ENCODE data around the gene ANKRD22.

The ANKRD22 gene

GRCh38 chr10:88793712-88794299, 57.8 kb downstream of the ANKRD22 start:
- H3K4me3 ChIP-seq (ENCODE audit: low read length, poor library complexity, severe bottlenecking), result peak overlapping the region; percentile 36
- H3K4me1 ChIP-seq (ENCODE audit: insufficient read depth, low read length, poor library complexity, severe bottlenecking), result peaks cover 21% of the 10 kb centered on the region
- no peaks in the 10 kb centered on the region for H3K9me2 ChIP-seq (replicated peaks; ENCODE audit: low read depth, low read length)
- no peak overlapping the region for H3K9ac ChIP-seq (ENCODE audit: low read depth, low read length, poor library complexity, severe bottlenecking)
- no peak overlapping the region for H2AFZ ChIP-seq (ENCODE audit: low read length)
- no peaks in the 10 kb centered on the region for H3K36me3 ChIP-seq (ENCODE audit: insufficient read depth, low read length)
- H3K27me3 ChIP-seq (ENCODE audit: insufficient read depth, low read length, poor library complexity, severe bottlenecking), result no peaks in the 10 kb centered on the region
- peak overlapping the region; percentile 49 for H3K4me2 ChIP-seq (ENCODE audit: low read depth, low read length, poor library complexity, severe bottlenecking)
- no peaks in the 10 kb centered on the region for H4K20me1 ChIP-seq (ENCODE audit: insufficient read depth, low read length, poor library complexity, severe bottlenecking)
- no peak for TF ChIP-seq CTCF (conservative IDR thresholded peaks at IDR 0.05; ENCODE audit: low read length)
- no peak for TF ChIP-seq EZH2phosphoT487 (IDR thresholded peaks at IDR 0.05; ENCODE audit: borderline replicate concordance)
- no peaks in the 10 kb centered on the region for H3K9me3 ChIP-seq (ENCODE audit: insufficient read depth, low read depth, low read length)
- no peaks in the 10 kb centered on the region for H3F3A ChIP-seq (ENCODE audit: low read depth)
- H3K79me2 ChIP-seq (ENCODE audit: insufficient read depth, low read length), result no peaks in the 10 kb centered on the region

- Histone ChIP-seq H3K9me3 (ENCODE audit: insufficient read depth, low read depth, low read length) (no peaks in the 10 kb centered on the region), H2AFZ (ENCODE audit: low read length) (0 out of 2 replicates have a peak overlapping the region, but pooled peaks have one; percentile 13), H3K4me3 (ENCODE audit: low read length, poor library complexity, severe bottlenecking) (no peak overlapping the region), H3F3A (ENCODE audit: low read depth) (no peaks in the 10 kb centered on the region), H3K4me2 (ENCODE audit: low read depth, low read length, poor library complexity, severe bottlenecking) (no peak overlapping the region), H3K79me2 (ENCODE audit: insufficient read depth, low read length) (no peaks in the 10 kb centered on the region), H3K4me1 (ENCODE audit: insufficient read depth, low read length, poor library complexity, severe bottlenecking) (peaks cover 21% of the 10 kb centered on the region), H3K9ac (ENCODE audit: low read depth, low read length, poor library complexity, severe bottlenecking) (no peak overlapping the region), H4K20me1 (ENCODE audit: insufficient read depth, low read length, poor library complexity, severe bottlenecking) (no peaks in the 10 kb centered on the region), H3K9me2 (replicated peaks; ENCODE audit: low read depth, low read length) (no peaks in the 10 kb centered on the region), H3K36me3 (ENCODE audit: insufficient read depth, low read length) (no peaks in the 10 kb centered on the region), H3K27me3 (ENCODE audit: insufficient read depth, low read length, poor library complexity, severe bottlenecking) (no peaks in the 10 kb centered on the region)
- TF ChIP-seq EZH2phosphoT487 (IDR thresholded peaks at IDR 0.05; ENCODE audit: borderline replicate concordance), result no peak
- TF ChIP-seq CTCF (conservative IDR thresholded peaks at IDR 0.05; ENCODE audit: low read length), result no peak
These were observed 59.0 kb downstream of the ANKRD22 start for GRCh38 chr10:88792661-88793060.

- TF ChIP-seq CTCF (conservative IDR thresholded peaks at IDR 0.05; ENCODE audit: low read length), result peak; percentile 81
- TF ChIP-seq EZH2phosphoT487 (IDR thresholded peaks at IDR 0.05; ENCODE audit: borderline replicate concordance), result no peak
- Histone ChIP-seq H3K4me2 (ENCODE audit: low read depth, low read length, poor library complexity, severe bottlenecking) (no peak overlapping the region), H3K9me3 (ENCODE audit: insufficient read depth, low read depth, low read length) (no peaks in the 10 kb centered on the region), H4K20me1 (ENCODE audit: insufficient read depth, low read length, poor library complexity, severe bottlenecking) (no peaks in the 10 kb centered on the region), H3K4me3 (ENCODE audit: low read length, poor library complexity, severe bottlenecking) (no peak overlapping the region), H3K4me1 (ENCODE audit: insufficient read depth, low read length, poor library complexity, severe bottlenecking) (peaks cover 21% of the 10 kb centered on the region), H3K27me3 (ENCODE audit: insufficient read depth, low read length, poor library complexity, severe bottlenecking) (no peaks in the 10 kb centered on the region), H3K9me2 (replicated peaks; ENCODE audit: low read depth, low read length) (no peaks in the 10 kb centered on the region), H3F3A (ENCODE audit: low read depth) (no peaks in the 10 kb centered on the region), H3K36me3 (ENCODE audit: insufficient read depth, low read length) (no peaks in the 10 kb centered on the region), H2AFZ (ENCODE audit: low read length) (no peak overlapping the region), H3K79me2 (ENCODE audit: insufficient read depth, low read length) (no peaks in the 10 kb centered on the region), H3K9ac (ENCODE audit: low read depth, low read length, poor library complexity, severe bottlenecking) (no peak overlapping the region)
These were observed 59.7 kb downstream of the ANKRD22 start for GRCh38 chr10:88791924-88792323.
